SIG-M5 treated with dmso at 0.1 percent for 504 hours (cell line): ENCODE measurements around the gene GET3.

Source experiments
- DNase-seq: peaks from one replicate; lab custom pipeline; 2025; ENCODE audit not compliant: unreplicated experiment; lab: John Stamatoyannopoulos, UW

Gene GET3

GRCh38 chr19:12750851-12751250 is 13.6 kb downstream of the GET3 start:
- DNase-seq: no peak

- no peak for DNase-seq
These were observed 14.3 kb downstream of the GET3 start, which contains the start of gene BEST2 for GRCh38 chr19:12751635-12752034. BEST2 (plus strand) TSS chr19:12751791; CDS start chr19:12752593, 802 bp downstream.

- DNase-seq: no peak
These were observed 14.9 kb downstream of the GET3 start for GRCh38 chr19:12752056-12752781.

GRCh38 chr19:12754465-12755196 is 17.3 kb downstream of the GET3 start:
- DNase-seq: no peak

GRCh38 chr19:12756150-12756883 is 19.0 kb downstream of the GET3 start:
- no peak for DNase-seq

- DNase-seq: peak; percentile 7
These were observed 20.4 kb downstream of the GET3 start for GRCh38 chr19:12757544-12758274.

GRCh38 chr19:12759686-12760085 is 22.4 kb downstream of the GET3 start:
- DNase-seq: no peak

- no peak for DNase-seq
These were observed 25.8 kb downstream of the GET3 start for GRCh38 chr19:12763100-12763499.

GRCh38 chr19:12764698-12765097 is 27.4 kb downstream of the GET3 start:
- no peak for DNase-seq

GRCh38 chr19:12766051-12766521 is 28.8 kb downstream of the GET3 start:
- DNase-seq: peak; percentile 28

GRCh38 chr19:12767150-12767549 is 29.9 kb downstream of the GET3 start:
- no peak for DNase-seq

- no peak for DNase-seq
These were observed 30.4 kb downstream of the GET3 start for GRCh38 chr19:12767666-12768065.

GRCh38 chr19:12769689-12770088 is 32.4 kb downstream of the GET3 start:
- no peak for DNase-seq

GRCh38 chr19:12770922-12771321 is 33.6 kb downstream of the GET3 start:
- no peak for DNase-seq

GRCh38 chr19:12772323-12772722 is 35.0 kb downstream of the GET3 start:
- no peak for DNase-seq

- peak; percentile 14 for DNase-seq
These were observed 36.3 kb downstream of the GET3 start for GRCh38 chr19:12773571-12773970.

GRCh38 chr19:12774588-12775555 is 37.6 kb downstream of the GET3 start, which contains the start of gene HOOK2:
HOOK2 (minus strand) TSS chr19:12775552; CDS start chr19:12775449, 103 bp downstream.
- DNase-seq: peak; percentile 60

GRCh38 chr19:12777217-12778016 is 40.1 kb downstream of the GET3 start:
- peak; percentile 71 for DNase-seq
